HL-60 (cell line): ENCODE results near the gene PDCD4.

Experiments used
- CTCF ChIP-seq: IDR thresholded peaks from one replicate; pipeline ENCODE4 v1.5.1; 2011; ENCODE audit warnings: low read length, control low read depth, inconsistent platforms; ENCODE audit not compliant: insufficient read depth
- POLR2AphosphoS5 ChIP-seq: IDR thresholded peaks from 2 replicates; pipeline ENCODE4 v1.6.1; 2012; ENCODE audit warnings: low read depth
- REST ChIP-seq: IDR thresholded peaks from 2 replicates; pipeline ENCODE4 v1.6.1; 2012; ENCODE audit warnings: low read depth; ENCODE audit not compliant: insufficient replicate concordance
- SPI1 ChIP-seq: IDR thresholded peaks from 2 replicates; pipeline ENCODE4 v1.6.1; 2012; ENCODE audit warnings: low read depth, mild to moderate bottlenecking, borderline replicate concordance

- TF ChIP-seq CTCF (no peak), SPI1 (no peak), POLR2AphosphoS5 (no peak), REST (no peak)
Observed at GRCh38 chr10:110947061-110947595, 75.4 kb downstream of the PDCD4 start.
